HG03342 (cell line): Measurements from ENCODE around the gene MAP6.

ENCODE experiments used
- ATAC-seq: cut with Tn5 transposase; IDR thresholded peaks from one replicate; pipeline ENCODE4 v1.9.1; 2021; ENCODE audit warnings: mild to moderate bottlenecking, moderate library complexity; ENCODE audit not compliant: unreplicated experiment

Gene MAP6

GRCh38 chr11:75571625-75572024 is 97.2 kb downstream of the MAP6 start:
- no peak for ATAC-seq

DNA sequence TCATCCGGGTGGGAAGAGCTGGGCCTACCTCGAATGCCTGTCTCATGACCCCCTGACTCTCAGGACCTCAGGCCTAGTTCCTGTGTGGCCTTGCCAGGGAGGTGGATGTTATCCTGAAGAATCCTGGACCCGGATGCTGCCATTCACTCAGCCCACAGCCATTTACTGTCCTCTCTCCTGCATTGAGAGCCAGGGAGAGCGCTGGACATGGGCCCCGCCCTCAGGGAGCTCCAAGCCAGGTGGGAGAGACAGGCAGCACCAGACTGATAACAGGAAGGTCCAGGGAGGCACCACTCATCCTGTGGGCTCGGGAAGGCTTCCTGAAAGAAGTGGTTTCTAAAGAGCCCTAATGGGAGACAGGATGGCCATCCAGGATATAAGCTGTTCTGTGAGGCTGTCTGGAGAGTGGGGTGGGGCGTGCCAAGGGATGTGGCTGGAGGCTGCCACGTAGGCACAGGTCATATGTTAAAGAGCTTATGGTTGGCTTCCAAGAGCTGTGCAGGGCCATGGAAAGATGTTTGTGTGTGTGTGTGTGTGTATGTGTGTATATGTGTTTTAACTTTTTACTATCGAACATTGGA is 98.2 kb downstream of the MAP6 start:
- ATAC-seq: no peak

GRCh38 chr11:75568616-75569219 is 100.1 kb downstream of the MAP6 start:
- ATAC-seq: no peak

- no peak for ATAC-seq
Observed at GRCh38 chr11:75567971-75568370, 100.9 kb downstream of the MAP6 start.

GRCh38 chr11:75566763-75567279 is 102.0 kb downstream of the MAP6 start:
- no peak for ATAC-seq

DNA sequence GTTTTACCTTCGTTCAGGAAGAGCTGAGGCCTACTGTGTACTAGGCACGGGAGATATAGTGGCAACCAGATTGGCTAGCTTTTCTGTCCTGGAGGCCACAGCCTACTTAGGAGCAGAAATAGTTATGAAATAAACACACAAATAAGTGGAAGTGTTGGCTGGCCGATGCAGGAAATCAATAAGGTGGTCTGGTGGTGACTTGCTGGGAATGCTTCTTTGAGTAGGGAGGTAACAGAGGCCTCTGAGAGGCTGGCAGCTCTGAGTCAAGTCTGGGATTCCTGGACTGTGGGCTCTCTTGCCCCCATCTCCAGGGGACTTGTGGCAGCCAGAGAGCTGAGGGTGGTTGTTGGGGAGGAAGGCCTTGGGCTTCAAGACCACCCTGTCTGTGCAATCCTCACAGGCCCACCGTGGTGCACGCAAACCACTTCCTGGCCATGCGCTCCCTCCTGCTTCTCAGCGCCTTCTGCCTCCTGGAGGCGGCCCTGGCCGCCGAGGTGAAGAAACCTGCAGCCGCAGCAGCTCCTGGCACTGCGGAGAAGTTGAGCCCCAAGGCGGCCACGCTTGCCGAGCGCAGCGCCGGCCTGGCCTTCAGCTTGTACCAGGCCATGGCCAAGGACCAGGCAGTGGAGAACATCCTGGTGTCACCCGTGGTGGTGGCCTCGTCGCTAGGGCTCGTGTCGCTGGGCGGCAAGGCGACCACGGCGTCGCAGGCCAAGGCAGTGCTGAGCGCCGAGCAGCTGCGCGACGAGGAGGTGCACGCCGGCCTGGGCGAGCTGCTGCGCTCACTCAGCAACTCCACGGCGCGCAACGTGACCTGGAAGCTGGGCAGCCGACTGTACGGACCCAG is 102.7 kb downstream of the MAP6 start:
- ATAC-seq: no peak

DNA sequence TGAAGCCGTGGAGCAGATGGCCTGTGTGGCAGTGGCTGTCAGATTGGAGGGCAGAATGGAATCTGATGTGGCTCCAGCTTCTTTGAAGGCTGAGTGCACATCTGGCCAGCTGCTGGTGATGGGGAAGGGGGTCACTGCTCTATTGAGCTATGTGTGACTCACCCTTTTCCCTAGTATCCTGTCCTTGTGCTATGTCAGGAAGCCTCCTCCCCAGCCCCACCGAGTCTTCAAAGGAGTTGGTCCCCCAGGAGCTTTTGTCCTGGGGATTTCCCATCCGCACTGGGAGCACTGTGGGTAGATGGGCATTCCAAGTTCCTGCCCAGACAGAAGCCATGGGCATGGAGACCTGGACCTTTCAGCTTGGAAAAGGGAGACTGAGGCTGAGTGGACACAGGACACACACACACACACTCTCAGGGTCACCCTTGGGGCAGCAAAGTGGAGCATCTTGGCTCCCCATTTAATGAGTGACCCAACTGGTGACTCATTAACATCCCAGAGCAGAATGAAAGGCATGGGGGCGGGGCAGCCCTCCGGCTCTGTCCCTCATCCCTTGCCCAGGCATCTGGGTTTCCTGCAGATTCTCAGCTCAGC is 103.5 kb downstream of the MAP6 start:
- no peak for ATAC-seq

DNA sequence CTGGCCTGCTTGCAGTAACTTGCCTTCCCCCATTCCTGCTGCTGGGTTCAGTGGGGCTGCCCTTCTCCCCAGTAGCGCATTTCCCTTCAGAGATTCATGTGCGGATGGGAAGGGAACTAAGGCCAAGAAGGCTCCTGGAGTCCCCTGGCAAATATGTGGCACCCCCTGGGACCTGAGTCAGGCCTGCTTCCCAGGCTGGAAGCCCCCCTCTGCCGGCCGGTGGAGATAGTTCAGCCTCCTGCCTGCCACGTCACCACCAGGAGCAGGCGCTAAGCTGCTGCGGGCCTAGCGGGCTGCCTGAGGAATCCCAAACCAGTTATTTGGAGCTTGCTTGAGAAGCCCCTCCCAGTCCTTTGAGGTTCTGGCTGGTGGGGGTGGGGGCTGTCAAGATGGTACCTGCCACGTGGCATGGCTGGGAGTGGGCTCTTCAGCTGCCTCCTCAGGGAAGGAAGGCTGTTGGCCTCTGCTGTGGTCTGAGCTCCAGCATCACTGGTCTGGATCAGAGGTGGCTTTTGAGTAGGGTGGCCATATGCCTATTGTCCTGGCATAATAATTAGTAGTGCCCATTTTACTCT is 104.8 kb downstream of the MAP6 start:
- ATAC-seq: no peak

GRCh38 chr11:75563501-75563977 is 105.3 kb downstream of the MAP6 start:
- ATAC-seq: no peak

DNA sequence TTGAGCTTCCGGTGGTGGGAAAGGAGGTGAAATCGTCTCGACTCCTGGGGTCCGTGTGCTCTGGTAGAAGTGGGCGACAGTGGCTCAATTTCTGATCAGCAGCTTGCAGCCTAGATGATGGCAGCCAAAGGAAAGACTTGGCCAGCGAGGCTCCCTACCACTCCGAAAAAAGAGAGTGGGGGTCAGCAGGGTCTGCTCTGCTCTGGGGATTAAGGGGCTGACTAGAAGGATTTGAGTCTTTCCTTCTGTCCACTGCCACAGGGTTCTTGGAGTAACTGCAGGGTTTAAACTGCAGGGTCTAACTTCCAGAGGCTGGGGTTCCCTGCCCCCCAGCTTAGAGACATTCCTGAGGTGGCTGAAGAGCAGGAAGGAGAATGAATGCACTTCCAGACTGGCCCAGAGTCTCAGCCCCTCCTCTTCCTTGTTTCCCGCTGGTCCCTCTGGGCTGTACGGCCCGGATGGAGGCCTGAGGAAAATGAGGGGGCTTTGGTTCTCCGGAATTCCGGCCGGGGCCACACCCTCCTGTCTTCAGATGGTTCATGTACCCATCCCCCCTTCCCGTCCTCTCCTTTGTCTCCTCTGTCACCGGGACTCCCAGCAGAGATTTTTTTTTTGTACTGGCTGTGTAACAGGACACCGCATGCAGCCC is 105.9 kb downstream of the MAP6 start:
- ATAC-seq: no peak

DNA sequence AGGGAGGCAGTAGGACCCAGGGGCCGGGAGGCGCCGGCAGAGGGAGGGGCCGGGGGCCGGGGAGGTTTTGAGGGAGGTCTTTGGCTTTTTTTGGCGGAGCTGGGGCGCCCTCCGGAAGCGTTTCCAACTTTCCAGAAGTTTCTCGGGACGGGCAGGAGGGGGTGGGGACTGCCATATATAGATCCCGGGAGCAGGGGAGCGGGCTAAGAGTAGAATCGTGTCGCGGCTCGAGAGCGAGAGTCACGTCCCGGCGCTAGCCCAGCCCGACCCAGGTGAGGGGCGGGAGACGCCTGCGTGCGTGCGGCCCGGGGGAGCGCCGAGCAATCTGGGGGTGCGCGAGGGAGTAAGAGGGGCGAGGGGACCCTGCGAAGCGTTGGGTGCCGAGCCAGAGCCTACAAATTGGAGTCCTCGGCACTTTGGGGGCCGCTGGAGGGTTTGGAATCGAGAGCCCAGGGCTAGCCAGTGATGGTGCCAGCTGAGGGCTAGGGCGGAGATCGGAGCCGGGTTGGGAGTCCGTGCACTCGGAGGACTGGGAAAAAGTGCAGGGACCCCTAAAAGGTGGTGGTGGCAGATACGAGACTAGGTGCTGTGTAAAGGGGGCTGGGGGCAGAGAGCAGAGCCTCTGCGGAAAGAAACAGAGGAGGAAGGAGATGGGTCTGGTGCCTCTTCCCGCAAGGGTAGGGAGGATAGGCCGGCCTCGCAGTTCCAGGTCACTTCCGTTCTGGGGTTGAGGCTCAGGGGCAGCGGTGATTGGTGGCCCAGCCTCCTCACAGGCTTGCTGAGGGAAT is 106.6 kb downstream of the MAP6 start, which contains the start of gene SERPINH1:
Gene SERPINH1 (plus strand): TSS at position 206 of the 788 bp plus-strand sequence. CDS start 4,097 bp downstream, outside the sequence.
- ATAC-seq: peak; percentile 84

GRCh38 chr11:75561426-75562047 is 107.3 kb downstream of the MAP6 start:
- peak; percentile 9 for ATAC-seq

GRCh38 chr11:75560644-75561043 is 108.2 kb downstream of the MAP6 start:
- no peak for ATAC-seq

DNA sequence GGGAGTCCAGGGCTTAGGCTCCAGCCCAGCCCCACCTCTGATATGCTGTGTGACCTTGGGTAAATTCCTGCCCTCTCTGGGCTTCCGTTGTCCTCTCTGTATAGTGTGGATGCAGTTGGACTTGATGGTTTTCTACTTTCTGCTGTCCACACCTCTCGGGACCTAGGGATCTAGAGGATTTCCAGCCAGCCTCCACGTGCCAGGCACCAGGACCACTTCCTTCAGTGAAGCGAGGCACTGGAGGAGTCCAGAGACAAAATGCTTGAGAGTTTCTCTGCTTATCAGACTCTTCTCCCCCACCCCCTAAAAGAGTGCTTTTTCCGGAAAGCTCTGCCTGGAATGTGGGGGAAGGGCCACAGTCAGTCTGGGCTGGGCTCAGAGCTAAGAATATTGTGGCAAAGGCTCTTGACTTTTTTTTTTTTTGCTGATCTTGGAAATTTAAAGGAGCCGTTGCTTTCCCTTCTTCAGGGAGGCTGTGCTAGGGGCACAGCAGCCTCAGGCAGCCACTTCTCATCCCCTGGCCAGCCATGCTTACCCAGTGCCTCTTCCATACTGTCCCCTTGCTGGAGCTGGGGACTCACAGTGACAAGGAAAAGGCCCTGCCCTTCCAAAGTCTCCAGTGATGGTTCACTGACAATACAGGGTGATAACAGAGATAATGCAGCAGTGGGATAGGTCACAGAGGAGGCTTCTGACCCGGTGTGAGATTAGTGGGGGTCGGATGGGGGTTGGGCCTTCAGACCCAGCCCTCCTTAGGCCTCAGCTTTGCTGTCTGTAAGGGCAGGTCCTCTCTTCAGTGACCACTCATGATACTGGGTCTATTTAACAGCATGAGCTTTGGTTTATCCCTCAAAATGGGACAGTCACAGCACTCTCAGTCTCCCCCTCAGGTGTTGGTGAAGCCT is 109.6 kb downstream of the MAP6 start:
- ATAC-seq: no peak

- ATAC-seq: no peak
Observed at GRCh38 chr11:75557666-75558494, 111.0 kb downstream of the MAP6 start.

DNA sequence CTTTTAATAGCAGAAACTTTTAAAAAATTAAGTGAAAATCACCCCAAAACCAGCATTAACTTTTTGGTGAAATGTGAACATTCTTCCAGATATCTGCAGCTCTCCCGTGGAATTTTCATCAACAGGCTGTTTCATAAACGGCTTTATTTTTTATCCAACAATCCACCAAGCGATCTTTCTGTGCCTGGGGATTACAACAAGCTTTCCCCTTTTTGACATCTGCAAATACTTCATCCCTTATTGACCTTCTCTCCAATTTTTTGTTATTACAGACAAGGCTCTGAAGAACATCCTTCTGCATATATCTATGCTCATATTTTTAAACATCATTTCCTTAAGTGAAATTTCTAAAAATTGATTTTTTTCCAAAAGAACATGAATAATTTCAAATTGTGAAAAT is 112.6 kb downstream of the MAP6 start:
- ATAC-seq: no peak
